Measurements from ENCODE around the gene C16orf87. TPM values are rescaled to one million over a fixed set of nuclear protein-coding genes. Genes with fewer than 3 reads are reported as not detected.

C16orf87 gene
- total RNA-seq, 1 experiment from 2014 or later = 10.2 TPM

- no peak for TF ChIP-seq REST (IDR thresholded peaks at IDR 0.05; ENCODE audit: low read depth)
- no peak for TF ChIP-seq EGR1 (IDR thresholded peaks at IDR 0.05; ENCODE audit: low read depth)
- TF ChIP-seq TCF7L2 (IDR thresholded peaks at IDR 0.05; ENCODE audit: borderline replicate concordance, extremely low read depth, insufficient read depth, insufficient read length) = no peak
- no peak for TF ChIP-seq FOSL1 (IDR thresholded peaks at IDR 0.05; ENCODE audit: low read depth)
- no peak for TF ChIP-seq RAD21 (IDR thresholded peaks at IDR 0.05; ENCODE audit: low read depth)
- TF ChIP-seq EZH2 (IDR thresholded peaks at IDR 0.05) = no peak
- TF ChIP-seq YY1 (IDR thresholded peaks at IDR 0.05; ENCODE audit: extremely low read depth, insufficient replicate concordance, low read depth, low read length) = no peak
These were observed 16.2 kb downstream of the C16orf87 start (continued) for GRCh38 chr16:46814790-46815189.

GRCh38 chr16:46813611-46814010, 17.4 kb downstream of the C16orf87 start:
- CTCF ChIA-PET = interaction anchor here (2.0 kb wide), 1 partner anchor 12 kb away, joined by 11 read pairs; no protein-coding TSS in a partner anchor
- no peak overlapping the region for H3K9ac ChIP-seq (ENCODE audit: low read length)
- peaks cover 0 to 4% of the 10 kb centered on the region in 2 experiments; a peak in 1 of 4 replicates for H3K9me3 ChIP-seq (ENCODE audit: control insufficient read depth in 1 of 2, insufficient read depth in 1 of 2, low read depth in 1 of 2, low read length in 2 of 2)
- RAD21 ChIA-PET (ENCODE audit: low non-redundant PET in 1 of 2, low total read pairs in 2 of 2, uncharacterized antibody in 2 of 2, unreplicated experiment in 2 of 2) = no interaction called here
- no peaks in the 10 kb centered on the region for H3K27me3 ChIP-seq (ENCODE audit: insufficient read depth, low read length)
- H3K36me3 ChIP-seq (ENCODE audit: control insufficient read depth in 1 of 2, insufficient read depth in 2 of 2, low read length in 2 of 2) = no peaks in the 10 kb centered on the region
- H3K4me1 ChIP-seq (ENCODE audit: control insufficient read depth in 1 of 2, insufficient read depth in 2 of 2, low read length in 2 of 2) = peaks cover 14 to 18% of the 10 kb centered on the region in 2 experiments
- no peak overlapping the region for H2AFZ ChIP-seq (ENCODE audit: low read depth, low read length, poor library complexity, severe bottlenecking)
- no peak for ATAC-seq
- H3K4me2 ChIP-seq (ENCODE audit: low read length) = no peak overlapping the region
- H3K79me2 ChIP-seq (ENCODE audit: insufficient read depth, low read length) = peaks cover 71% of the 10 kb centered on the region
- POLR2A ChIA-PET = no interaction called here
- H3K4me3 ChIP-seq (replicated peaks in 1 of 2; ENCODE audit: low read depth in 1 of 2, low read length in 2 of 2) = no peak overlapping the region
- no peaks in the 10 kb centered on the region for H3K9me2 ChIP-seq (ENCODE audit: insufficient read depth)
- H3K27ac ChIP-seq (ENCODE audit: low read depth, low read length) = no peak overlapping the region
- H4K20me1 ChIP-seq (ENCODE audit: insufficient read depth) = no peaks in the 10 kb centered on the region
- intact Hi-C loops (cut with micrococcal nuclease) = no loop called here
- BruUV-seq (replicated peaks) = no TSS peak
- no peak for DNase-seq (ENCODE audit: low read depth, low spot score)
- TF ChIP-seq SRF (IDR thresholded peaks at IDR 0.05; ENCODE audit: low read depth) (no peak), POLR2AphosphoS5 (IDR thresholded peaks at IDR 0.05; ENCODE audit: low read depth, low read length) (no peak), ATF3 (IDR thresholded peaks at IDR 0.05) (no peak), ZBTB33 (IDR thresholded peaks at IDR 0.05; ENCODE audit: extremely low read depth, insufficient replicate concordance, low read length) (no peak), ZNF274 (IDR thresholded peaks at IDR 0.05; ENCODE audit: low read depth, low read length) (no peak), SIN3A (IDR thresholded peaks at IDR 0.05; ENCODE audit: low read depth) (no peak), CEBPB (IDR thresholded peaks at IDR 0.05; ENCODE audit: low read depth) (no peak), YY1 (IDR thresholded peaks at IDR 0.05; ENCODE audit: extremely low read depth, insufficient replicate concordance, low read depth, low read length) (no peak), MAX (IDR thresholded peaks at IDR 0.05) (no peak), CTCF (IDR thresholded peaks at IDR 0.05 in 2 of 3, conservative IDR thresholded peaks at IDR 0.05 in 1 of 3; ENCODE audit: borderline replicate concordance in 1 of 3, insufficient read depth in 1 of 3, low read depth in 2 of 3, low read length in 2 of 3) (no peak), RAD21 (IDR thresholded peaks at IDR 0.05; ENCODE audit: low read depth) (no peak), JUND (IDR thresholded peaks at IDR 0.05) (no peak), ELF1 (IDR thresholded peaks at IDR 0.05; ENCODE audit: borderline replicate concordance, low read depth) (no peak), FOSL1 (IDR thresholded peaks at IDR 0.05; ENCODE audit: low read depth) (no peak), EGR1 (IDR thresholded peaks at IDR 0.05; ENCODE audit: low read depth) (no peak)

All from HCT116 (cell line).